A549 (cell line): ENCODE data around the gene ESPNL.

ENCODE experiments used
- CTCF ChIP-seq: fragments of >200 bp; sonication (Bioruptor Twin); formaldehyde crosslinking; IDR thresholded peaks from 3 replicates; pipeline ENCODE4 v1.5.1; 2016
- KDM5A ChIP-seq: fragments of 200-600 bp; sonication (generic); IDR thresholded peaks from 2 replicates; pipeline ENCODE4 v1.6.1; 2016; ENCODE audit warnings: antibody characterized with exemption, mild to moderate bottlenecking
- MAX ChIP-seq: IDR thresholded peaks from 2 replicates; pipeline ENCODE4 v1.6.1; 2012
- MYC ChIP-seq: IDR thresholded peaks from 2 replicates; pipeline ENCODE4 v1.6.1; 2012; ENCODE audit warnings: mild to moderate bottlenecking, inconsistent platforms, low read length, improper control_type of control experiment, borderline replicate concordance
- POLR2A ChIP-seq: IDR thresholded peaks from 2 replicates; pipeline ENCODE4 v1.6.1; 2012; ENCODE audit warnings: mild to moderate bottlenecking, low read length
- RAD21 ChIP-seq, 2 experiments: fragments of >200 bp in 1 of 2; sonication (Bioruptor Twin) in 1 of 2; formaldehyde crosslinking in 1 of 2; IDR thresholded peaks in 1 of 2; conservative IDR thresholded peaks in 1 of 2; 2 replicates in 1 of 2; 3 replicates in 1 of 2; pipeline ENCODE4 v1.6.1; 2012 to 2018; ENCODE audit warnings: inconsistent platforms in 1 of 2
- RFX5 ChIP-seq: fragments of 450-650 bp; IDR thresholded peaks from 2 replicates; pipeline ENCODE4 v1.7.1; 2014; ENCODE audit warnings: antibody characterized with exemption, mild to moderate bottlenecking, moderate library complexity
- TP53 ChIP-seq: fragments of 250-450 bp; sonication (Bioruptor Pico); IDR thresholded peaks from 2 replicates; pipeline ENCODE4 v1.5.0; 2021; ENCODE audit warnings: mild to moderate bottlenecking, moderate library complexity
- ZC3H11A ChIP-seq: fragments of 450-650 bp; IDR thresholded peaks from 2 replicates; pipeline ENCODE4 v1.6.1; 2014; ENCODE audit warnings: antibody characterized with exemption, mild to moderate bottlenecking
- ZFP36 ChIP-seq: fragments of 450-650 bp; IDR thresholded peaks from 2 replicates; pipeline ENCODE4 v1.6.1; 2014; ENCODE audit warnings: borderline replicate concordance; ENCODE audit not compliant: partially characterized antibody

- no peak for TF ChIP-seq MYC
- TF ChIP-seq POLR2A = no peak
- TF ChIP-seq CTCF = no peak
- no peak for TF ChIP-seq KDM5A
- no peak for TF ChIP-seq TP53 (CRISPR knock-in tag)
- no peak for TF ChIP-seq RFX5
- TF ChIP-seq MAX = no peak
- TF ChIP-seq RAD21 (conservative IDR thresholded peaks at IDR 0.05 in 1 of 2, IDR thresholded peaks at IDR 0.05 in 1 of 2) = no peak
- TF ChIP-seq ZFP36 = no peak
- no peak for TF ChIP-seq ZC3H11A
These were observed 6.7 kb upstream of the ESPNL start for GRCh38 chr2:238093181-238094140.
